ENCODE results near the gene STPG1. TPM values are rescaled to one million over a fixed set of nuclear protein-coding genes. Genes with fewer than 3 reads are reported as not detected.

The STPG1 gene
- total and polyA plus RNA-seq, 9 of the 15 experiments (the other 6 are each of a cell fraction or from before 2014, with no cell fraction given) = 5.0 to 11.9 (median 8.3) TPM

DNA sequence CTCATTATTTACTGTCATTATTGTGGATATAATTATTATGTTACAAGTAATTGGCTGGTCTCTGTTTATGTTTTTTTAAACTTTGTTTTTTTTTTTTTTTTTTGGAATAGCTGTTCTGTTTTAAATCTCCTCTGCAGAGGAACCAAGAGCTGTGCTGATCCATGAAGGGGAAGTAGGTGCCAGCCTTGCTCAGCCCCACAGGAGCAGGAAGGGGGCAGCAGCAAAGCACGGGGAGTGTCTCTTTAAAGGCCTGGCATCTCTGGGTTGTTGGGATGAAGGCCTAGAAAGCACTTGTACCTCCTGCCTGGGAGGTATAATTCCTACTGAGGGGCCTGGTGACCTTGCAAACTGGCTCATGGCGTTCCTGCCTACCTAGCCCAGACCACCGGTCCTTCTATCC, 96.9 kb downstream of the STPG1 start:
- H3K9me1 ChIP-seq (ENCODE audit: control insufficient read depth, insufficient read depth, low read length) = no peaks in the 10 kb centered on the region
- intact Hi-C loops (cut with micrococcal nuclease) (no loop called here), in situ Hi-C loops (cut with MboI) (no loop called here)
- no peak overlapping the region for H3K4me2 ChIP-seq (ENCODE audit: insufficient read depth, low read length)
- FAIRE-seq (no peak), ATAC-seq (no peak), DNase-seq (ENCODE audit: extremely low read depth in 1 of 4, low spot score in 3 of 4) (no peak)
- H3K27ac ChIP-seq (ENCODE audit: extremely low read depth, low read depth, low read length) = no peak overlapping the region
- 4% methylated on average over 3 of the region's 3 CpGs for WGBS (ENCODE audit: insufficient coverage, low coverage, missing lambda C conversion rate)
- peaks cover 2 to 4% of the 10 kb centered on the region in 2 experiments for H3K4me1 ChIP-seq (replicated peaks in 1 of 2; ENCODE audit: control insufficient read depth in 2 of 2, insufficient read depth in 2 of 2, low read length in 2 of 2)
- BruUV-seq (replicated peaks) = no TSS peak
- ChIA-PET CTCF (ENCODE audit: low intra/inter-chr PET ratio) (no interaction called here), POLR2A (no interaction called here)
- peaks cover 47 to 49% of the 10 kb centered on the region in 2 experiments for H3K27me3 ChIP-seq (ENCODE audit: control insufficient read depth in 2 of 2, insufficient read depth in 2 of 2, low read length in 2 of 2)
- H3K79me2 ChIP-seq (ENCODE audit: control insufficient read depth, insufficient read depth, low read length) = no peaks in the 10 kb centered on the region
- H4K20me1 ChIP-seq (replicated peaks; ENCODE audit: control insufficient read depth, insufficient read depth, low read length) = peaks cover 8% of the 10 kb centered on the region; the same call in 1 of the 2 replicates
- no peak overlapping the region for H3K9ac ChIP-seq (ENCODE audit: insufficient read depth in 1 of 2, low read depth in 2 of 2, low read length in 2 of 2)
- H3K4me3 ChIP-seq = no peak overlapping the region
- no peaks in the 10 kb centered on the region for H3K36me3 ChIP-seq (ENCODE audit: control insufficient read depth, insufficient read depth, low read length)
- TF ChIP-seq ZNF140 (CRISPR knock-in tag; IDR thresholded peaks at IDR 0.05) (no peak), NR4A1 (CRISPR knock-in tag; IDR thresholded peaks at IDR 0.05) (no peak), NR4A1 (tag; IDR thresholded peaks at IDR 0.05) (no peak), DDX20 (tag; IDR thresholded peaks at IDR 0.05; ENCODE audit: low read depth) (no peak), ZNF212 (CRISPR knock-in tag; IDR thresholded peaks at IDR 0.05) (no peak), SIRT6 (IDR thresholded peaks at IDR 0.05; ENCODE audit: low read depth, low read length) (no peak), ZNF766 (CRISPR knock-in tag; conservative IDR thresholded peaks at IDR 0.05) (no peak), MTA1 (IDR thresholded peaks at IDR 0.05; ENCODE audit: borderline replicate concordance) (no peak), KHSRP (IDR thresholded peaks at IDR 0.05) (no peak), TCF7L2 (IDR thresholded peaks at IDR 0.05; ENCODE audit: low read depth, low read length) (no peak), SP2 (IDR thresholded peaks at IDR 0.05; ENCODE audit: extremely low read depth, low read depth, low read length, poor library complexity, severe bottlenecking) (no peak), ASH1L (IDR thresholded peaks at IDR 0.05; ENCODE audit: borderline replicate concordance, low read depth, partially characterized antibody) (no peak), NFYB (IDR thresholded peaks at IDR 0.05; ENCODE audit: extremely low read depth, insufficient read length) (no peak), POLR2AphosphoS5 (IDR thresholded peaks at IDR 0.05; ENCODE audit: control insufficient read depth, insufficient read depth, low read depth, low read length) (no peak), GATA2 (CRISPR knock-in tag; IDR thresholded peaks at IDR 0.05) (no peak)
- TF ChIP-seq, protein P1, sequence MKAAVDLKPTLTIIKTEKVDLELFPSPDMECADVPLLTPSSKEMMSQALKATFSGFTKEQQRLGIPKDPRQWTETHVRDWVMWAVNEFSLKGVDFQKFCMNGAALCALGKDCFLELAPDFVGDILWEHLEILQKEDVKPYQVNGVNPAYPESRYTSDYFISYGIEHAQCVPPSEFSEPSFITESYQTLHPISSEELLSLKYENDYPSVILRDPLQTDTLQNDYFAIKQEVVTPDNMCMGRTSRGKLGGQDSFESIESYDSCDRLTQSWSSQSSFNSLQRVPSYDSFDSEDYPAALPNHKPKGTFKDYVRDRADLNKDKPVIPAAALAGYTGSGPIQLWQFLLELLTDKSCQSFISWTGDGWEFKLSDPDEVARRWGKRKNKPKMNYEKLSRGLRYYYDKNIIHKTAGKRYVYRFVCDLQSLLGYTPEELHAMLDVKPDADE (conservative IDR thresholded peaks at IDR 0.05; ENCODE audit: control insufficient read depth, low read depth, low read length) = no peak
- TF ChIP-seq, protein P2, sequence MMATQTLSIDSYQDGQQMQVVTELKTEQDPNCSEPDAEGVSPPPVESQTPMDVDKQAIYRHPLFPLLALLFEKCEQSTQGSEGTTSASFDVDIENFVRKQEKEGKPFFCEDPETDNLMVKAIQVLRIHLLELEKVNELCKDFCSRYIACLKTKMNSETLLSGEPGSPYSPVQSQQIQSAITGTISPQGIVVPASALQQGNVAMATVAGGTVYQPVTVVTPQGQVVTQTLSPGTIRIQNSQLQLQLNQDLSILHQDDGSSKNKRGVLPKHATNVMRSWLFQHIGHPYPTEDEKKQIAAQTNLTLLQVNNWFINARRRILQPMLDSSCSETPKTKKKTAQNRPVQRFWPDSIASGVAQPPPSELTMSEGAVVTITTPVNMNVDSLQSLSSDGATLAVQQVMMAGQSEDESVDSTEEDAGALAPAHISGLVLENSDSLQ (IDR thresholded peaks at IDR 0.05) = no peak
- TF ChIP-seq, protein P3, sequence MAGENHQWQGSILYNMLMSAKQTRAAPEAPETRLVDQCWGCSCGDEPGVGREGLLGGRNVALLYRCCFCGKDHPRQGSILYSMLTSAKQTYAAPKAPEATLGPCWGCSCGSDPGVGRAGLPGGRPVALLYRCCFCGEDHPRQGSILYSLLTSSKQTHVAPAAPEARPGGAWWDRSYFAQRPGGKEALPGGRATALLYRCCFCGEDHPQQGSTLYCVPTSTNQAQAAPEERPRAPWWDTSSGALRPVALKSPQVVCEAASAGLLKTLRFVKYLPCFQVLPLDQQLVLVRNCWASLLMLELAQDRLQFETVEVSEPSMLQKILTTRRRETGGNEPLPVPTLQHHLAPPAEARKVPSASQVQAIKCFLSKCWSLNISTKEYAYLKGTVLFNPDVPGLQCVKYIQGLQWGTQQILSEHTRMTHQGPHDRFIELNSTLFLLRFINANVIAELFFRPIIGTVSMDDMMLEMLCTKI (IDR thresholded peaks at IDR 0.05; ENCODE audit: partially characterized antibody) = no peak
- TF ChIP-seq, protein P4, sequence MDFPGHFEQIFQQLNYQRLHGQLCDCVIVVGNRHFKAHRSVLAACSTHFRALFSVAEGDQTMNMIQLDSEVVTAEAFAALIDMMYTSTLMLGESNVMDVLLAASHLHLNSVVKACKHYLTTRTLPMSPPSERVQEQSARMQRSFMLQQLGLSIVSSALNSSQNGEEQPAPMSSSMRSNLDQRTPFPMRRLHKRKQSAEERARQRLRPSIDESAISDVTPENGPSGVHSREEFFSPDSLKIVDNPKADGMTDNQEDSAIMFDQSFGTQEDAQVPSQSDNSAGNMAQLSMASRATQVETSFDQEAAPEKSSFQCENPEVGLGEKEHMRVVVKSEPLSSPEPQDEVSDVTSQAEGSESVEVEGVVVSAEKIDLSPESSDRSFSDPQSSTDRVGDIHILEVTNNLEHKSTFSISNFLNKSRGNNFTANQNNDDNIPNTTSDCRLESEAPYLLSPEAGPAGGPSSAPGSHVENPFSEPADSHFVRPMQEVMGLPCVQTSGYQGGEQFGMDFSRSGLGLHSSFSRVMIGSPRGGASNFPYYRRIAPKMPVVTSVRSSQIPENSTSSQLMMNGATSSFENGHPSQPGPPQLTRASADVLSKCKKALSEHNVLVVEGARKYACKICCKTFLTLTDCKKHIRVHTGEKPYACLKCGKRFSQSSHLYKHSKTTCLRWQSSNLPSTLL (IDR thresholded peaks at IDR 0.05) = no peak
- no peak overlapping the region for H2AFZ ChIP-seq (ENCODE audit: low read depth, low read length)
- H3K9me3 ChIP-seq (replicated peaks; ENCODE audit: control insufficient read depth, insufficient read depth, low read depth, low read length) = no peaks in the 10 kb centered on the region
